H1 (cell line): Measurements from ENCODE around the gene VEGFC. TPM values are rescaled to one million over a fixed set of nuclear protein-coding genes. Genes with fewer than 3 reads are reported as not detected.

Experiments used
- CTCF ChIA-PET: fragments of 300-600 bp; sonication (Branson Sonifier 250); formaldehyde crosslinking; loops from one replicate; lab custom pipeline; 2021; ENCODE audit not compliant: partially characterized antibody; lab: Charles Lee
- POLR2A ChIA-PET: fragments of 300-600 bp; sonication (Branson Sonifier 250); formaldehyde crosslinking; loops from one replicate; lab custom pipeline; 2021; ENCODE audit warnings: inconsistent platforms; ENCODE audit not compliant: partially characterized antibody; lab: Charles Lee
- DNase-seq, 2 experiments: peaks; one replicate each; pipeline versions ENCODE4 v3.0.0 to v3.0.0-alpha.2; 2010 to 2022; ENCODE audit warnings: low spot score in 2 of 2, low read depth in 1 of 2, mixed read lengths in 1 of 2
- FAIRE-seq: peaks from 2 replicates; lab custom pipeline; 2011; peaks lifted over from hg19 to GRCh38; lab: Jason Lieb, UNC
- H2AFZ ChIP-seq: 2 replicates; pipeline ENCODE4 v1.8.1; 2012; ENCODE audit warnings: low read length, inconsistent platforms
- H2AK5ac ChIP-seq: 2 replicates; pipeline ENCODE4 v1.6.1; 2013; ENCODE audit warnings: low read depth, low read length
- H2BK120ac ChIP-seq: replicated peaks from 2 replicates; pipeline ENCODE3; 2013; ENCODE audit warnings: low read depth, low read length, inconsistent platforms
- H2BK12ac ChIP-seq: 2 replicates; pipeline ENCODE4 v1.6.1; 2013; ENCODE audit warnings: low read depth, low read length
- H2BK15ac ChIP-seq: 2 replicates; pipeline ENCODE4 v1.6.1; 2013; ENCODE audit warnings: low read length
- H2BK20ac ChIP-seq: 2 replicates; pipeline ENCODE4 v1.6.1; 2013; ENCODE audit warnings: low read length
- H2BK5ac ChIP-seq: 2 replicates; pipeline ENCODE4 v1.6.1; 2013; ENCODE audit warnings: low read depth, low read length
- H3K14ac ChIP-seq: 2 replicates; pipeline ENCODE4 v1.6.1; 2013; ENCODE audit warnings: inconsistent platforms; ENCODE audit not compliant: insufficient read length
- H3K18ac ChIP-seq: 2 replicates; pipeline ENCODE4 v1.6.1; 2013; ENCODE audit warnings: low read length; ENCODE audit errors: extremely low read depth
- H3K23ac ChIP-seq: 2 replicates; pipeline ENCODE4 v1.6.1; 2013; ENCODE audit warnings: inconsistent platforms; ENCODE audit not compliant: insufficient read length
- H3K23me2 ChIP-seq: 2 replicates; pipeline ENCODE4 v1.6.1; 2013; ENCODE audit warnings: low read depth, low read length
- H3K27ac ChIP-seq: 2 replicates; pipeline ENCODE4 v1.6.1; 2011; ENCODE audit warnings: low read depth, low read length, inconsistent platforms
- H3K27me3 ChIP-seq, 4 experiments: replicated peaks in 1 of 4; 1 replicate in 1 of 4; 2 replicates in 3 of 4; pipeline versions ENCODE4 v1.6.1 to v1.8.1; 2011 to 2013; ENCODE audit warnings: low read length in 3 of 4, mild to moderate bottlenecking in 3 of 4, inconsistent platforms in 2 of 4, mixed read lengths in 2 of 4, moderate library complexity in 1 of 4; ENCODE audit not compliant: control insufficient read depth in 3 of 4, insufficient read depth in 3 of 4; ENCODE audit errors: extremely low read depth in 1 of 4
- H3K36me3 ChIP-seq, 4 experiments: 2 replicates each; pipeline versions ENCODE4 v1.6.1 to v1.8.1; 2011 to 2013; ENCODE audit warnings: mild to moderate bottlenecking in 4 of 4, low read length in 3 of 4, moderate library complexity in 2 of 4, control low read depth in 1 of 4, inconsistent platforms in 1 of 4; ENCODE audit not compliant: insufficient read depth in 4 of 4, control insufficient read depth in 2 of 4
- H3K4ac ChIP-seq: replicated peaks from 2 replicates; pipeline ENCODE3; 2013; ENCODE audit warnings: low read length, low read depth, mixed read lengths, inconsistent platforms; ENCODE audit not compliant: insufficient read length
- H3K4me1 ChIP-seq, 4 experiments: replicated peaks in 1 of 4; 1 replicate in 1 of 4; 2 replicates in 3 of 4; pipeline versions ENCODE4 v1.6.1 to v1.8.1; 2011 to 2013; ENCODE audit warnings: low read length in 3 of 4, inconsistent platforms in 2 of 4, mixed read lengths in 1 of 4; ENCODE audit not compliant: insufficient read depth in 4 of 4, control insufficient read depth in 3 of 4
- H3K4me2 ChIP-seq, 2 experiments: 2 replicates each; pipeline versions ENCODE4 v1.6.1 to v1.8.1; 2011 to 2013; ENCODE audit warnings: low read depth in 2 of 2, low read length in 2 of 2, control low read depth in 1 of 2, inconsistent platforms in 1 of 2, mild to moderate bottlenecking in 1 of 2; ENCODE audit not compliant: insufficient read depth in 1 of 2
- H3K4me3 ChIP-seq, 4 experiments: fragments of 200-600, 300-600 bp in 1 of 4; sonication (generic), shearing (Covaris generic), sonication (Bioruptor Twin) in 1 of 4; 2 replicates each; pipeline versions ENCODE4 v1.5.1 to v1.8.1; 2011 to 2016; ENCODE audit warnings: low read length in 4 of 4, low read depth in 3 of 4, control low read depth in 2 of 4, inconsistent platforms in 2 of 4, mild to moderate bottlenecking in 2 of 4, mixed read lengths in 1 of 4, moderate library complexity in 1 of 4; ENCODE audit not compliant: insufficient read depth in 2 of 4; ENCODE audit errors: extremely low read depth in 1 of 4
- H3K56ac ChIP-seq: replicated peaks from 2 replicates; pipeline ENCODE3; 2013; ENCODE audit warnings: low read depth, mild to moderate bottlenecking, mixed read lengths, low read length, inconsistent platforms; ENCODE audit not compliant: insufficient read length
- H3K79me1 ChIP-seq: 2 replicates; pipeline ENCODE4 v1.6.1; 2013; ENCODE audit warnings: low read depth, low read length, control low read depth
- H3K79me2 ChIP-seq, 2 experiments: 2 replicates each; pipeline versions ENCODE4 v1.6.1 to v1.8.1; 2012 to 2013; ENCODE audit warnings: low read length in 2 of 2, mild to moderate bottlenecking in 2 of 2, inconsistent platforms in 1 of 2; ENCODE audit not compliant: insufficient read depth in 2 of 2, control insufficient read depth in 1 of 2
- H3K9ac ChIP-seq, 4 experiments: replicated peaks in 1 of 4; 1 replicate in 1 of 4; 2 replicates in 3 of 4; pipeline versions ENCODE4 v1.6.1 to v1.8.1; 2011 to 2013; ENCODE audit warnings: low read depth in 3 of 4, low read length in 3 of 4, control low read depth in 2 of 4, mild to moderate bottlenecking in 2 of 4, moderate library complexity in 2 of 4, inconsistent platforms in 1 of 4; ENCODE audit errors: extremely low read depth in 1 of 4
- H3K9me3 ChIP-seq, 2 experiments: 2 replicates each; pipeline versions ENCODE4 v1.6.1 to v1.8.1; 2012 to 2013; ENCODE audit warnings: mild to moderate bottlenecking in 2 of 2, moderate library complexity in 2 of 2, control low read depth in 1 of 2, inconsistent platforms in 1 of 2, low read depth in 1 of 2, low read length in 1 of 2, mixed read lengths in 1 of 2; ENCODE audit not compliant: insufficient read depth in 2 of 2
- H4K20me1 ChIP-seq, 2 experiments: replicated peaks in 1 of 2; 2 replicates each; pipeline versions ENCODE3 to v1.8.1; 2011 to 2013; ENCODE audit warnings: inconsistent platforms in 2 of 2, low read length in 2 of 2, mild to moderate bottlenecking in 1 of 2; ENCODE audit not compliant: insufficient read depth in 2 of 2, control insufficient read depth in 1 of 2
- H4K5ac ChIP-seq: 2 replicates; pipeline ENCODE4 v1.6.1; 2013; ENCODE audit warnings: low read length, low read depth, mixed read lengths, inconsistent platforms; ENCODE audit not compliant: insufficient read length
- H4K8ac ChIP-seq: 2 replicates; pipeline ENCODE4 v1.8.0; 2013; ENCODE audit warnings: mild to moderate bottlenecking, moderate library complexity, low read length, inconsistent platforms; ENCODE audit not compliant: insufficient read depth; ENCODE audit errors: extremely low read depth
- H4K91ac ChIP-seq: replicated peaks from 2 replicates; pipeline ENCODE3; 2013; ENCODE audit warnings: low read length, mixed read lengths, inconsistent platforms; ENCODE audit not compliant: insufficient read length
- ASH2L ChIP-seq: fragments of 200-600, 300-600 bp; sonication (generic); IDR thresholded peaks from one replicate; pipeline ENCODE4 v1.7.1; 2017; ENCODE audit warnings: low read length
- BACH1 ChIP-seq: IDR thresholded peaks from 2 replicates; pipeline ENCODE4 v1.6.1; 2012; ENCODE audit warnings: low read length, improper control_type of control experiment
- GABPA ChIP-seq: IDR thresholded peaks from 2 replicates; pipeline ENCODE4 v1.6.1; 2011; ENCODE audit warnings: mild to moderate bottlenecking, low read length, moderate library complexity, borderline replicate concordance; ENCODE audit not compliant: insufficient read depth
- JUN ChIP-seq: IDR thresholded peaks from 2 replicates; pipeline ENCODE4 v1.6.1; 2011; ENCODE audit warnings: low read depth, mild to moderate bottlenecking, improper control_type of control experiment, low read length
- RFX5 ChIP-seq: IDR thresholded peaks from 2 replicates; pipeline ENCODE4 v1.6.1; 2011; ENCODE audit warnings: low read depth, low read length, improper control_type of control experiment, borderline replicate concordance
- RXRA ChIP-seq: IDR thresholded peaks from 2 replicates; pipeline ENCODE4 v1.6.1; 2011; ENCODE audit warnings: low read depth, mild to moderate bottlenecking, low read length, moderate library complexity; ENCODE audit not compliant: insufficient read depth
- WGBS, 2 experiments: shearing (Covaris generic) in 1 of 2; methylation state at CpG; one replicate each; pipeline versions ENCODE4 v1.1.6 to v1.1.7; 2013 to 2015; ENCODE audit warnings: low lambda C conversion rate in 2 of 2, mixed read lengths in 2 of 2, inconsistent platforms in 1 of 2, low coverage in 1 of 2, missing lambda C conversion rate in 1 of 2; ENCODE audit not compliant: insufficient replicate concordance in 2 of 2, insufficient coverage in 1 of 2, insufficient read length in 1 of 2; ENCODE audit errors: extremely low coverage in 1 of 2, missing lambda C conversion rate in 1 of 2; 5-methylcytosine and 5-hydroxymethylcytosine counted together
- polyA plus RNA-seq, 7 experiments: library from polyadenylated mRNA; depleted of rRNA in 3 of 7; stranded (reverse) in 5 of 7; unstranded in 2 of 7; fragments of >200 nt in 5 of 7; fragments of 200-250 nt in 2 of 7; gene quantifications; 1 replicate in 5 of 7; 2 replicates in 1 of 7; 4 replicates in 1 of 7; pipeline versions ENCODE4 v1.2.1 to v1.2.3, GENCODE V29; 2011 to 2013; ENCODE audit warnings: missing spikeins in 2 of 7, mixed read lengths in 2 of 7
- total RNA-seq: library from RNA; stranded (reverse); fragmentation: NEBNext Ultra II Directional; extraction: Animal tissue kit (Norgen Biotek cat#: 25700); gene quantifications from 2 replicates; pipeline ENCODE4 v1.2.1, GENCODE V29; 2021

The VEGFC gene
- total and polyA plus RNA-seq, 2 of the 8 experiments (the other 6 are each of a cell fraction or from before 2014, with no cell fraction given) = 0.53 to 1.4 TPM

- CTCF ChIA-PET = no interaction called here
- Histone ChIP-seq H3K56ac (no peak overlapping the region), H3K4me3 (no peak overlapping the region), H2BK5ac (no peak overlapping the region), H3K9ac (no peak overlapping the region), H2BK120ac (no peak overlapping the region), H3K23me2 (no peaks in the 10 kb centered on the region), H3K36me3 (no peaks in the 10 kb centered on the region), H3K27me3 (no peaks in the 10 kb centered on the region), H2AFZ (no peak overlapping the region), H2BK15ac (no peak overlapping the region), H4K91ac (no peak overlapping the region), H3K9me3 (no peaks in the 10 kb centered on the region), H2BK20ac (no peak overlapping the region), H3K23ac (no peak overlapping the region), H4K8ac (no peak overlapping the region), H4K20me1 (no peaks in the 10 kb centered on the region), H3K27ac (no peak overlapping the region), H2BK12ac (no peak overlapping the region), H2AK5ac (no peak overlapping the region), H3K18ac (no peak overlapping the region), H3K4me2 (no peak overlapping the region), H3K79me1 (no peaks in the 10 kb centered on the region), H3K4ac (no peak overlapping the region), H3K4me1 (no peaks in the 10 kb centered on the region), H3K79me2 (no peaks in the 10 kb centered on the region), H4K5ac (no peak overlapping the region), H3K14ac (no peak overlapping the region)
- WGBS, 2 experiments = 93% methylated on average over 6 of the region's 6 CpGs; no CpG with 5 or more reads in 1 of the 2 experiments
- FAIRE-seq (no peak), DNase-seq (no peak)
- TF ChIP-seq JUN (no peak), RFX5 (no peak), RXRA (no peak), ASH2L (no peak), GABPA (no peak), BACH1 (no peak)
- POLR2A ChIA-PET = no interaction called here
Measured at GRCh38 chr4:176742211-176742610, 50.5 kb downstream of the VEGFC start.
